ENCODE measurements around the gene MCTP2.

The MCTP2 gene

DNA sequence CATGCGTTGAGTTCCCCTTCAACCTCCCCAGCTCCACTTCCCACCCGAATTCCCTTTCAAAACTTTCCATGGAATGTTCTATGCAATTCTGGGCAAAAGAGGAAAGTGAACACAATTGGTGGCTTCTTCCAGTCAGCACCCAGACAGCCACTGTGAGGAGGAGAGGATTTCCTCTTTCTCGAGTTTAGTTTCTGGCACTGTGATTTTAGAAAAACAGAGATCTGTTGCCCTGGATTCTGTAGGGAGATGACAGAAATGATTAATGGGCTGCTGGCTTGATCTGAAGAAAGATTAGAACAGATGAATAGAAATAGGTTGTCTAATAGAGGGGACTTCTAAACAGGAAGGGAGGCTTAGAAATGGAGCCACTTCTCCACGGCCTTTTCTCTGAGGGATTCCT, 172.0 kb downstream of the MCTP2 start:
- DNase-seq, result no peak

DNA sequence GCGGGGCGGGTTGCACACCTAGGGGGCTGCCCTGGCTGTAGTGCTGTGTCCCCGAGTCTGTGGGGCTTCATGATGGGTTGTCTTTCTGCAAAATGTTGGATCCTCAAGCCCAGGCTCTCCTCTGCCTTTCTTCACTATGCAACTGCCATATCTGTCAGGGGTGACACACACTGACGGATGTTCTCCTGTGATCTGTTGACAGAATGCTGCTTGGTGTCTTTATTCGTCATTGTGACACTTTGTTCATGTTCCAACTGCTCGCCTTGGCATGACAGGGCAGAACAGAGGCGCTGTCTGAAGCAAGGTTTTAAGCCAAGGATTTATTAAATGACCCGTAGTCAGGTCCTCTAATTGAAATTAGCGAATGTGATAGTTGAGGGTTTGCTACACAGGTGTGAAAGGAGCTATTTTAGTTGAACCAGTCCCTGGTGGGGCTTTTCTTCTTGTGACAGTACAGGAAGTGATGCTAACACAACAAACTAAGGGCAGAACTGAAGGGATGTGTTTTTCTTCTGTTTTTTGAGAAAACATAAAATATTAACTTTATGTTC, 173.4 kb downstream of the MCTP2 start:
- no peak for DNase-seq

DNA sequence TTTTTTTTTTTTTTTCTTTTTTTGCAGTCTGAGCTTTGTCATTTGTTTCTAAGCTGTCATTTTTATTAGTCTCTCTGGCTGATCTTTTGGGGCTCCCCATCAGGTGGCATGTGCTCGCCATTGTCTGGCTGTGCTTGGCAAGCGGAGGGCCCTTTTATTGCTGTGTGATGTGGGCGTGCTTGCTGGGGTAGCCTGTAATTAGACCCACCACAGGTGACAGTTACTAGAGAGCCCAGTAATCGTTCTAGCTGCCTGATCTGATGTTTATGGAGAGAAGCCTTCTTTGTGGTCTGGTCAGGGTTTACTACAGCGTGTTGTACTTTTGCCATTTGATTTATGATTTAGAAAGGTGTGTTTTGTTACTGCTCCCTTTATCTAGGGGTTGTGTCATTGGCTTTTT, 179.9 kb downstream of the MCTP2 start:
- peak; percentile 64 to 77 for DNase-seq

DNA sequence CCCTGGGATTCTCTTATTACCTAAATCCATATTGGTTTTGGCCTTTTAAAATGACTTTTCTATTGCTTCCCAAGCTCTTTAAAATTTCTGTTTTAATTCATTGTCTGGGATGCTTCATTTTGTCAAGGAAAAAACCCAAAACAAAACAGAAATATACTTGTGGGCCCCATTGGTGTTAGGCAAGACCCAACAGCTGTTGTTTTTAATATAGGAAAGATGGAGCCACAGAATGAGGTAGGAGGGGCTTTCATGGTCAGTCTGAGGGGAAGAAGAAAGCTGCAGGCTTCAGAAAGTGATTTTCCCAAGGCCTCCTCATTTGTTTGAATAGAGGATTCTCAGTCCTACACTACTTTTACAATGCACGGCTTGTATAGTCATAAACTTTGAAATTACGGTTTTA, 180.5 kb downstream of the MCTP2 start:
- DNase-seq, result peak in 1 of 2 experiments; percentile 13

DNA sequence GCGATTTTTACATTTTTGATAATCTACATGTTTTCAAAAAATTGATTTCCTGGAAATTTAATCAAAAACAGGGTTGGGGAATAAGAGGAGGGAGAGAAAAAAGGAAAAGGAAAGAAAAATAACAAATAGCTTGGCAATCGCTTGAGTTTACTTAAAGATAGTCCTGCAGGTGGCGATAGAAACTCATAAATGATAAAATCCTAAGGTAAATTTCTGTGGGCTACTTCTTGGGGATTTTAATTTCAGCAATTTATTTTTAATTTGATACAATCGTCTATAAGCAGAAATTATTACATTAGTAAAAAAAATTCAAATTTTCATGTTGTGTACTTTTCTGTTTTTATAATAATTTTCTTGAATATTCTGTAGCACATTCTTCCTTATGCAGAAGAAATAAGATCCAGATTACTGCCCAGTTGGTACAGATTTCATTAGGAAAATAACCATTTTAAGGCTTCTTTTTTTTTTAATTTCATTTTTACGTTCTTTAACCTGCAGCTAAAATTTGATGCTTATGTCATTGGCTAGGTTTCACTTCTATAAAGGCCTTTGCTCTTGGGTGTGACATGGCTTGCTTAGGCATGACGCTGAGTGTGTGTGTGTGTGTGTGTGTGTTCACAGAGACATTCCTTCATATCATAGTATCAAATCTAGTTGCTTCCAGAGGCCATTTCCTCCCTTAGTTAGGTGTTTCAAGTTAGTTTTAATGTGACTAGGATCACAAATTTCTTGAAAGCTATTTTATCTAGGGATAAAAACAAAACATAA, 181.8 kb downstream of the MCTP2 start:
- no peak for DNase-seq

DNA sequence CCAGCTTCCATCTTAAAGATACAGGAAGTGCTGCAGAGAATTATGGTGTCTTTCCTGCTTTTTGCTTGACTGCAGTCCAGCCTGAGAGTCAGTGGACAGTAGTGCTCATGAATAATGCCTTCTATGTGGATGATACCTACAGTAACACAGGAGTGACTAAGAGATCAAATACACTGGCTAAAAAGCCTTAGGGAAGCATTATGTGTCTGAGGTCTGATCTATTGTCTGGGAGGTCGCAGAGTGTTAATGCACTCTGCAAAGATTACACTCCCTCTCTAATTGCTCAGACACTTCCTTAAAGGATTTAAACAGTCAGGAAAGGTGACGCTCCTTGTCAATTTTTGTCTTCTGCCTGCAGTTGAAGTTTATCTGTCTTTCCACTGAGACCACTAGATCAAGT, 183.6 kb downstream of the MCTP2 start:
- DNase-seq, result no peak

DNA sequence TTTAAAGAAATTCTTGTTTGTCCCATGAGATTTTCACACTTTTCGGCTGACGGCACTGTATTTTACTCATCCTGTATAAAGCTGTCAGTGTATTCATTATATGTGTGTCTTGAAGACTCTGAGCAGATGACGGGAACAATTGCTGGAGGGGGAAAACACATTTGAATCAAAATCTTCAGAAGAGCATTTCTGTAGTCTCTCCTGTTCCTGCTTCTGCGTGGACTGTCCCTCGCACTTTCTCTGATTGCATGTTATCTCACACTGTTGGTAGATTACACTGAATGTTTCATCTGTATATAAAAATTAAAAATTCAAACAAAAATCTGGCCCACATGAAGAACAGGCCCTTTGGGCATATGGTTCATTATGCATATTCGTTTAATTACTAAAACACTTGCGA, 184.9 kb downstream of the MCTP2 start:
- no peak for DNase-seq

DNA sequence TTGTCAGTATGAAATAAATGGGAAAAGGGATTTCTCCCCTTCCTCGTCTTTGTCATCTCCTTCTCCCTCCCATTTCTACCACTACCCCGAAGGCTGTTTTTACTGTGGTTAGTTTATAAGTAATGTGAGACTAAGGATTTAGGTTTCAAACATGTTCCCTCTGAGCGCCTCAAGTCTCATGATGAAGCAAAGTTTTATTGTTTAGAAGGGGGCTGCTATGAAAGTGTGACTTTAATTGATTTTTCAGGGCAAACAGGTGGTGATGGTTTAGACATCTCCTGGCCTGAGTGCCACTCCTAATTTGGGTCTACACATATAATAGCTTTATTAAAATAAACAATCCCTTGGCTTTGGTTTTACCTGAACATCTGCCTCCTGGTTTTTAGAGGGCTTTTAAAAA, 185.5 kb downstream of the MCTP2 start:
- no peak for DNase-seq

DNA sequence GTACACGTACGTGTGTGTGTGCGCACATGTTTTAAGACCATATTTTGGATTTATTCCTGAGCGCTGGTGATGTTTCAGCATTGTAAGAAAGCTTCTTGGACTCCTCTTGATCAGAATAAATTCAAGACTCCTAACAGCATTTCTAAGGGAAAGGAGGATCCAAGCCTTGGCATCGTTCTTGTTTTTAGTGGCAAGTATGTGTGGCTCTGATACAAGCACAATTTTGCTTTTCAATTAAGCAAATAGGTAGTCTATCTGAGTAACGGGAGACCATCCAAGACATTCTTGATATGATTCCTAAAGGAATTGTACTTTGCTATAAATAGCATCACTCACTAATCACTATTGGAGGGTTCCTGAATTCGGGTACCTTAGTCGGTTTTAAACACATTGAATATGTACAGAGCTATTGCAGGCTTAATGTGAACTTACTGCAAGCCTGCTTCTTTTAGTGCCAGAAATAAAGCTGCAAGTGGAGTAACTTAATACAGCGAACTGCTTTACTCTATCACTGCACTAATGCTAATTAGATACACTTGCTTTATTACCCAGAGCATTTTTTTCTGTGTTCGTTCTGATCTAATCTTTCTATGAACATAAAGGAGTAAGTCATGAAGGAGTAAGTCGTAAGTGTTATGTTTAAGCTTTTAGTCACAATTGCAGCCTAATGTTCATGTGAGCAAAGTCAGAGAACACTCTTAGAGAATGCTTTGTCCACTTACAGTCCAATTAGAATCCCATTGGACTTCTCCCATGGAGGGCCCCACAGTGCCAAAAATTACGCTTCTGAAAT, 186.3 kb downstream of the MCTP2 start:
- DNase-seq, result no peak

DNA sequence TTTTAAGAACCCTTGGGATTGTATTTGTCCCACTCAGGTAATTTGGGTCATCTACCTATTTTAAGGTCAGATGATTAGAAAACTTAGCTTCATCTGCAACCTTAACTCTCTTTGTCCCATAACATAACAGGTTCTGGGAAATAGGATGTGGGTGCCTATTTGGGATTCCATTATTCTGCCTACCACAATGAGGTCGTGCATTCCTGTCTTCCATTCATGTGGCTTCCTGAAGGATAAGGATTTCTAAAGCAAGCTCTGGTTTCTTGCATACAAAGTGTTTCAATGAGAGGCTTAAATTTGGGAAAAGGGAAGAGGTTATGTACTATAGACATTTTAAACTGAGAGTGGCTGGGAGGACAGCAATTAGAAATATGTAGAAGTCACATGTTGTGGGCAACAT, 190.3 kb downstream of the MCTP2 start:
- no peak for DNase-seq

DNA sequence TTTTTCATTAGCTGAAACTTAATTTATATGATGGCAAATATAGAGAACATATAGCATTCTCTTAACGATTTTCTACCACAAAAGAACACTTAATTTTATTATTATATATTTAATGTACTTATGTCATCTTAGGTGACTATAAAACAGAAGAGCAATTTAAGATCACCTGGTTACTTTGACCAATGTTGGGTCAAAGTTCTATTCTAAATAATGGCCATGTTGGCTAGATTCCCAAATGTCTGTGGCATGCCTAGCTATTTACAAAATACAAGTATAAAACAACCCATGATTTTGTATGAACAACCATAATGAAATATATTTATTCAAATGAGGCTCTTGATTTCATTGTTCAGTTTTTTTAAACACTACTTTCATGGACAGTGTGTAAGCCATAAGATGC, 200.9 kb downstream of the MCTP2 start:
- no peak for DNase-seq

DNA sequence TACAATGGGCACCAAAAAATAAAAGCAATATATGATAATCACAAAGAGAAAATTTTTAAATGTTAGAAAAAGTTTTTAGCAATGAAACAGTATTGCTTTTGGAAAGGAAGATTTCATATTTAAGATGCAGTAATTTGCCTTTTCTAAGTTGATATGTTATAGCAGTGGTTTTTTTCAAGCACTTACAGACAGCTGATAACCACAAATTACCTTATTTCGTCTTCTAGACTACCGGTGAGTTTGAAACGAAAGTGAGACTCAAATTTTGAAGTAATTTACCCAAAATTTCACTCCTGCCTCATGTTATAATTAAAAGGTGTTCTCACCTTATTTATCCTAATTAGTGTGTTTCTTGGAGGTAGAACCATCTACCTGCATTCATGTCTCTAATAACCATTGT, 207.8 kb downstream of the MCTP2 start:
- no peak for DNase-seq

DNA sequence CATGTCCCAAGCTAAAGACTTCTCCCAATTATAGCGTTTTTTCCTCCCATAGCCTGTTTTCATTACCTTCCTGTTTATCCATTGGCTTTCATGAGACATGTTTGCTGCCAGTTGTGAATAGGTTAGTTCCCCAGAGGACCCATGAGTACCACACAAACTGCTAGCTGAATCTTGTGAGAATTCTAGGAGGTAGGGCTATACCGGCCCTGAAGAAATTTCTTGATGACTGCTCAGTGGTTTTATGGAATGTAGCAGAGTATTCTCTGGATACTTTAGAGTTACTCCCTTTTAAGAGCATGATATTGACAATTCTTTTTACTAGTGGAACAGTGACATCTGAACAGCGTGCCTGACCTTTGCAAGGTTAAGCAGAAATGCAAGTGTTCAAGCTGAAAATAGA, 210.4 kb downstream of the MCTP2 start:
- DNase-seq, result no peak

DNA sequence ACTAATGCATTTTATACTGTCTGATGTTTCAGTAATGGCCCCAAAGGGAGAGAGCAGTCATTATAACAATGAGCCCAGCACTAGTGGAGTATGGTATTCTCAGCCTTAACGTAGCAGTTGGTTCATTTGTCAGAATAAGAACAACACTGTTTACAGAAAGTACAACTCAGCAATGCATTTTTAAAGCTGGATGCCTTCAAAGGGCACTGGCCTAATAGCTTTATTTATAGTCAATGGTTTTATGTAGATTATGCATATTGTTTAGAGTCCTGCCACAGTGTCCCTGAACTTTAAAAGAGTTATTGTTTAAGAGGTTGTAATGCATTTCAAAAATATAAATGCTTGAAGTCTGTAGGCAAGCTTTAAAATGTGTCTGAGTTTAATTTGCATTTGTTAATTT, 211.1 kb downstream of the MCTP2 start:
- no peak for DNase-seq

DNA sequence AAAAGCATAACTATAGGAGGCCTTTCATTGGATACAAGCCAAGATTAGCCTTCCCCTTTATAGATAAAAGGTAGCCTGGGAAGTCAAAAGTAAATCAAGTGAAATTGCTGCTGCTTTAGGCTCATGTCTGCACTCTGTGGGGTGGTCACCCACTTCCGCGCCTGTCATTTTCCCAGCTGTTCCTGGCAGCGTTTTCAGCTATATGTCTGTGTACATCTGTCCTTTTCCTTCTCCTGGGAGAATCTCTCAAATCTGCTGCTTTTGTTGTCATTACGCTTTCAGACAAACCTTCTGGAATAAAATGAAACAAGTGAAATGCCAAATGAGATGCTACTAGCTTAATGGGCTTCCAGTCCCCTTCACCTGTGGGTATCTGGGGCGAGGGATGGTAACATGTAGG, 211.8 kb downstream of the MCTP2 start:
- no peak for DNase-seq

DNA sequence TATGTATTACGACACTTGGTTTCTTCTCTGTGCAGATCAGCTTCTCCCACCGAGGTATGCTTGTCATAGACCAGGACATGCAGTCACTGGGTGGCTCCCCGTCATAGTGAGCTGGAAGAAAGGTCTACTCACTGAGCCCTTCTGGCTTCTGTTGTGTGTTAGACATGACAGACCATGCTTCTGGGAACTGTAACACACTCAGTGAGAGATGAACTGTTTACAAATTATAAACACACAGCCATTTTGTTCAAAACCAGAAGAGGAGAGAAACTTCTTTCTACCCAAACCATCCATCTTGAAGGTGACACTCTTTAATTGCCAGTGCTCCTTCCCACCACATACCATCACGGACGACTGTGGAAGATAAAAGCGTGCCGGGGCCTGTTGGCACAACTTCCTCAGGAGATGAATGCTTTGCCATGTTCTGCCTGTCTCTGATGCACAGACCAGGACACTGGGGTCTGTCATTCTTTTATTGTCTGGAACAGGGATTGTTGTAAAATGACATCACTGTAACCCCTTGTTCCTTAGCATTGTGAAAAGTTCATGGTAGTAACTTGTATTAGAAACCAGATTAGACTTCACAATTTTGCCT, 214.3 kb downstream of the MCTP2 start:
- no peak for DNase-seq

DNA sequence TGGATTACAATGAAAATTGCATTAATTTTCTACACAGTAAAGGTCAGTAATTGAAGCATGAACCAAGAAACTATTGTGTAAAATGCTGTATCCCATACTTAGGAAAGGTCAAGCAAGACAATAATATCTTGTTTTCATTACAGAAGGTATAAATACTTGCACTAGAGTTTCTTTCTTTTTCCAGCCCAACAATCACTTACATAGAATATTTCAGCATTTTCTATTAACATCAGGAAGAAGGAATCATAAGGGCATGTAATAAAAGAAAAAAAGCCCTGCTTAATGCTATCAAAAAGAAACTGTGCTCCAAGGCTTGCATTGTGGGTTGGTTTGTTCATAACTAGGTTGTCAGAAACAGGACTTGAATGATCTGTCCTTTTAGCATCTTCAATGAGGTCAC, 215.1 kb downstream of the MCTP2 start:
- DNase-seq, result no peak

DNA sequence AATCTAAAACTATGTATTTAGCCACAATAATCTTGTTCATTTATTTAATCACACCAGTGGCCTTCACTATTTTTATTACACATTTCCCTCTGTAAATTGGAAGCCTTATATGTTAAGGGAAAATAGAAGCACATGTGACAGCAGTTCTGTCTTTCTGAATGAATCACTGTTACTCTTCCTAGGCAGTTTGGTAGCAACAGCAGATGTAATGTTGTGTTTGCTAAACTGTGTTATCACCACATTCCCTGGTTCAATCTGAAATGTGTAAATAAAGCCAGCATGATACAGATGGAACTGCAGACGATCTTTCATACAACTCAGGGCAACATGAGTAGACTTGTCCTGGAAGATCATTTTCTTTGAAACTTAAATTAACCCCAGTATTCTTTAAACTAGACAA, 220.1 kb downstream of the MCTP2 start:
- no peak for DNase-seq

DNA sequence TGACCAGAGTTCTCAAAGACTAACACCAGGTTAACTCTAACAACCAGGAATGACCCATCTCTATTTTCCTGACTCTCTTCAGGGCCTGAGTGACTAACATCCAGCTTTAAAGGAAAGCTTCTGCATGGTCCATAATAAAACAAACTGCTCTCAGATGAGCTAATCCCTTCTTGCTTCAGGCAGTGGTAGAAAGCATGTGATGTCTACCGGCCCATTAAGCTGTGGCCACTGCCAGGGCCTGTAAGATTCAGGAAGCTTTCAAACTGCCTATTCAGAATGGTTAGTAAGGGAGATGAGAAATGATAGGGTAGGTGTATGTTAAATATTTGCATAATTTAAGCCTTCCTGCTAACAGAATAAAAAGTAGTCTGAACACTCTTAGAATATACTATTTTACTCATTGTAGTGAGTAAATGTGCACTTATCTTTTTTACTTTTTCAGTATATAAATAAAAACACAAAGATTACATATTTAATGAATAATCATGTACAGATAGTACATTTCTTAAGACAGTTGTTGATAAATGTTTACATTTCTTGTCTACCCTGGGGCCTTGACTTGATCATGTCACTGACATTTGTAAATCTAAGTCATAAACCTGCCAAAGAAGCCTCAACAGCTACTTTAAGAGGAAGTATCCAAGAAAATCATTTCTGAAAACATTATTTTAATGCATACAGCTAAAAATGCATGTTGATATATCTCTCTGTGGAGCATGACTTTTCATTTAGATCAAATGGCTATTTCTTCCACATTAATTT, 222.0 kb downstream of the MCTP2 start:
- no peak for DNase-seq

DNA sequence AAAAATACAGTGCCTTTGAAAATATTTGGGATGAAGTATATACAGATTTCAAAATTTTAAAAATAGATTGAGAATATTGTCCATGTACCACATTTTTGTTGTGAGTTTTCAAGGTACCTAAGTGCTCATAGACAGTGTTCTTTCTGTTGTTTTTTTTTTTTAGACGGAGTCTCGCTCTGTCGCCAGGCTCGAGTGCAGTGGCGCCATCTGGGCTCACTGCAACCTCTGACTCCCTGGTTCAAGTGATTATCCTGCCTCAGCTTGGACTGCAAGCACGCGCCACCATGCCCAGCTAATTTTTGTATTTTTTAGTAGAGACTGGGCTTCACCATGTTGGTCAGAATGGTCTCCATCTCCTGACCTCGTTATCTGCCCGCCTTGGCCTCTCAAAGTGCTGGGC, 223.9 kb downstream of the MCTP2 start:
- no peak for DNase-seq

DNA sequence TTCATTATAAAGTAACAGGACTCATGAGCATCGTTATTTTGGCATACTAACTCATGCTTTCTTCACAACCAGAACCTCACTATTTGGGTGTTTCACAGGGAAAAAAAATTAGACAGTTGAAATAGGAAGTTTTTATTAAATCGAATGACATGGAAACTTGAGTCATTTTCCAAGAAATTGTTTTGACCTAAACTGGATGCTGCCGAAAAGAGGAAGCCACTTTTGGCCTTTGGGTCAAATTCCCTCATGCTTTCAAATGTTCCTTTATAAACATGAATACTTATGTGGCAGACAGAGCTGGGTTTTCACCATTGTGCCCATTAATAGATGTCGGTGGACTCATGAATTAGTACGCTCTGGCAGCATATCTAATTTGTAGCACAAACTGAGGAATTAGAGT, 224.9 kb downstream of the MCTP2 start:
- DNase-seq, result no peak

DNA sequence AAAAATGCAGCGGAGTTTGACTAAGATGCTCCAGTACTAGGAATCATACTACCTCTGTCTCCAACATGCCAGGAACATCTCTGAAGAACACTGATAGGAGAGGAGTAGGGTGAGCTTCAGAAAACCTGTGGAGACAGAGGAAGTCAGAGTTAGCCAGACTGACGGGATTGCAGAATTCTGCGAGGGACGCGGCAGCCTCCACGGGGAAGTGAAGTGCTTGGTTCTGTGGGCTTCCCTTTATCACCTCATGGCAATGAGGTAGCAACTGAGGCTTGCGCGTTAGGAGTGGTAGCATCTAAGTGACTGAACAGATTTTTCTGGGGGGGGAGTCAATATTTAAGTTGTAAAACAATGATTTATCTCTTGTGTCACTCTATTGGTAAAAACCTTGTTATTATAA, 226.3 kb downstream of the MCTP2 start:
- DNase-seq, result no peak

DNA sequence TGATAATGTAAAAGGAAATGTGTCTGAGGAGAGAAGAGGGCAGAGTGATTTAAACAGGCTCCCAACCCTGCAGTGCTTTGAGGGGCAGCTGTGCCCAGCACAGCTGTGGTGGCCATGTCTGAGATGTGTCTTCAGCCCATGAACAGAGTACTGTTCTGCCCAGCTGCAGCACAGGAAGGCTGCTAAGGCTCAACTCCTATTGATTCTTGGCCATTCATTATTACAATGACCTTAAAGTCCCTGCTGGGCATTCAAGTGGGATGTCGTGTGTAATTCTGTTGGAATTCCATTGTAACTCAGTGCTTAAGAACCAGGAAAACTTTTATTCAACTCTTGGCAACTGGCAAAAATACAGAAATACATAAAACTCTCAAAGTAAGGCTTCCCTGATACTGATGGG, 229.3 kb downstream of the MCTP2 start:
- DNase-seq, result no peak
